ENCODE data around the gene SH2D3C.
A peak's percentile ranks its signal among the peaks of the same experiment; 100 is the strongest.

Gene SH2D3C

GRCh38 chr9:127772603-127773002 lies 5.9 kb downstream of the SH2D3C start:
- Histone ChIP-seq H3K4me3 (ENCODE audit: low read depth, low read length) (no peak overlapping the region), H3K27me3 (ENCODE audit: insufficient read depth, low read depth, severe bottlenecking) (no peaks in the 10 kb centered on the region), H3K9me3 (ENCODE audit: severe bottlenecking) (no peaks in the 10 kb centered on the region), H3K27ac (no peak overlapping the region), H3K36me3 (no peaks in the 10 kb centered on the region)
- TF ChIP-seq CTCF (IDR thresholded peaks at IDR 0.05; ENCODE audit: low read depth, low read length), result no peak
- no peak for DNase-seq

GRCh38 chr9:127771570-127772189 lies 6.8 kb downstream of the SH2D3C start:
- no peaks in the 10 kb centered on the region for H3K36me3 ChIP-seq
- H3K27me3 ChIP-seq (ENCODE audit: insufficient read depth, low read depth, severe bottlenecking), result no peaks in the 10 kb centered on the region
- no peak for DNase-seq
- no peaks in the 10 kb centered on the region for H3K9me3 ChIP-seq (ENCODE audit: severe bottlenecking)
- H3K27ac ChIP-seq, result no peak overlapping the region
- peak overlapping the region; percentile 33 for H3K4me3 ChIP-seq (ENCODE audit: low read depth, low read length)
- no peak for TF ChIP-seq CTCF (IDR thresholded peaks at IDR 0.05; ENCODE audit: low read depth, low read length)

GRCh38 chr9:127770905-127771569 lies 7.4 kb downstream of the SH2D3C start:
- no peaks in the 10 kb centered on the region for H3K36me3 ChIP-seq
- peak; percentile 100 for DNase-seq
- TF ChIP-seq CTCF (IDR thresholded peaks at IDR 0.05; ENCODE audit: low read depth, low read length), result no peak
- H3K9me3 ChIP-seq (ENCODE audit: severe bottlenecking), result no peaks in the 10 kb centered on the region
- peak overlapping the region; percentile 50 for H3K4me3 ChIP-seq (ENCODE audit: low read depth, low read length)
- no peak overlapping the region for H3K27ac ChIP-seq
- H3K27me3 ChIP-seq (ENCODE audit: insufficient read depth, low read depth, severe bottlenecking), result no peaks in the 10 kb centered on the region

GRCh38 chr9:127770583-127770904 lies 7.9 kb downstream of the SH2D3C start:
- DNase-seq, result no peak
- Histone ChIP-seq H3K27ac (no peak overlapping the region), H3K27me3 (ENCODE audit: insufficient read depth, low read depth, severe bottlenecking) (no peaks in the 10 kb centered on the region), H3K9me3 (ENCODE audit: severe bottlenecking) (no peaks in the 10 kb centered on the region), H3K36me3 (no peaks in the 10 kb centered on the region), H3K4me3 (ENCODE audit: low read depth, low read length) (peak overlapping the region; percentile 50)
- no peak for TF ChIP-seq CTCF (IDR thresholded peaks at IDR 0.05; ENCODE audit: low read depth, low read length)

GRCh38 chr9:127769929-127770582 lies 8.4 kb downstream of the SH2D3C start:
- Histone ChIP-seq H3K36me3 (no peaks in the 10 kb centered on the region), H3K9me3 (ENCODE audit: severe bottlenecking) (peaks cover 4% of the 10 kb centered on the region), H3K27me3 (ENCODE audit: insufficient read depth, low read depth, severe bottlenecking) (no peaks in the 10 kb centered on the region), H3K4me3 (ENCODE audit: low read depth, low read length) (no peak overlapping the region), H3K27ac (no peak overlapping the region)
- TF ChIP-seq CTCF (IDR thresholded peaks at IDR 0.05; ENCODE audit: low read depth, low read length), result peak; percentile 21; the same call in 1 of the 2 replicates
- no peak for DNase-seq
